Neural progenitor cell (in vitro differentiated cells): ENCODE data around the gene MT1G. TPM values are rescaled to one million over a fixed set of nuclear protein-coding genes. Genes with fewer than 3 reads are reported as not detected.
"Not testable (repeated sequence)": the region's sequence is repeated elsewhere in the genome, so short reads cannot be mapped to it uniquely, and the experiment has no call there.

Experiments
- DNase-seq: peaks from one replicate; pipeline ENCODE4 v3.0.0-alpha.2; 2016; ENCODE audit warnings: low spot score
- H2AFZ ChIP-seq: fragments of 200-600 bp; sonication (generic); replicated peaks from 2 replicates; pipeline ENCODE4 v1.6.1; 2016; ENCODE audit warnings: antibody characterized with exemption
- H3F3A ChIP-seq: fragments of 200-600 bp; sonication (generic); 2 replicates; pipeline ENCODE4 v1.6.1; 2016; ENCODE audit warnings: antibody characterized with exemption, low read depth
- H3K27ac ChIP-seq: fragments of 200-600 bp; sonication (generic); 2 replicates; pipeline ENCODE4 v1.5.1; 2016; ENCODE audit warnings: mild to moderate bottlenecking
- H3K27me3 ChIP-seq: fragments of 200-600 bp; sonication (generic); 2 replicates; pipeline ENCODE4 v1.6.1; 2016; ENCODE audit warnings: mild to moderate bottlenecking, moderate library complexity
- H3K36me3 ChIP-seq: fragments of 200-600 bp; sonication (generic); 2 replicates; pipeline ENCODE4 v1.5.1; 2016
- H3K4me1 ChIP-seq: fragments of 200-600 bp; sonication (generic); 2 replicates; pipeline ENCODE4 v1.6.1; 2016; ENCODE audit warnings: mixed run types
- H3K4me2 ChIP-seq: fragments of 200-600 bp; sonication (generic); 2 replicates; pipeline ENCODE4 v1.6.1; 2016
- H3K4me3 ChIP-seq: fragments of 200-600 bp; sonication (generic); 2 replicates; pipeline ENCODE4 v1.5.1; 2016
- H3K79me2 ChIP-seq: fragments of 200-600 bp; sonication (generic); 2 replicates; pipeline ENCODE4 v1.6.1; 2016; ENCODE audit warnings: low read depth
- H3K9ac ChIP-seq: fragments of 200-600 bp; sonication (generic); 2 replicates; pipeline ENCODE4 v1.6.1; 2016
- H3K9me3 ChIP-seq: fragments of 200-600 bp; sonication (generic); 2 replicates; pipeline ENCODE4 v1.5.1; 2016; ENCODE audit warnings: low read depth
- H4K20me1 ChIP-seq: fragments of 200-600 bp; sonication (generic); 2 replicates; pipeline ENCODE4 v1.6.1; 2016; ENCODE audit warnings: low read depth
- H3K27ac Mint-ChIP-seq: 3 replicates; pipeline ENCODE4 v1.8.0; 2021; ENCODE audit warnings: mixed read lengths
- H3K27me3 Mint-ChIP-seq: 2 replicates; pipeline ENCODE4 v1.8.0; 2022; ENCODE audit warnings: low read depth, mild to moderate bottlenecking, inconsistent platforms, moderate library complexity, mixed read lengths; ENCODE audit not compliant: insufficient read depth
- H3K36me3 Mint-ChIP-seq: 3 replicates; pipeline ENCODE4 v1.8.0; 2021; ENCODE audit warnings: mixed read lengths
- H3K4me1 Mint-ChIP-seq: 3 replicates; pipeline ENCODE4 v1.8.0; 2021; ENCODE audit warnings: mixed read lengths
- H3K4me3 Mint-ChIP-seq: 3 replicates; pipeline ENCODE4 v1.8.0; 2021; ENCODE audit warnings: mild to moderate bottlenecking, moderate library complexity, mixed read lengths
- H3K9me3 Mint-ChIP-seq: 3 replicates; pipeline ENCODE4 v1.8.0; 2020; ENCODE audit warnings: mixed read lengths
- EZH2 ChIP-seq: fragments of 200-600 bp; sonication (generic); IDR thresholded peaks from 2 replicates; pipeline ENCODE4 v1.6.1; 2017; ENCODE audit warnings: antibody characterized with exemption, mild to moderate bottlenecking, moderate library complexity
- EZH2phosphoT487 ChIP-seq: fragments of 200-600 bp; sonication (generic); IDR thresholded peaks from 2 replicates; pipeline ENCODE4 v1.6.1; 2017; ENCODE audit warnings: antibody characterized with exemption
- total RNA-seq: library from RNA; depleted of rRNA; stranded (reverse); fragments of >200 nt; gene quantifications from 2 replicates; pipeline ENCODE4 v1.2.3, GENCODE V29; 2015; ENCODE audit warnings: low replicate concordance
- TF ChIP-seq, protein P1 (sequence below): fragments of 200-600 bp; sonication (generic); IDR thresholded peaks from 2 replicates; pipeline ENCODE4 v1.5.1; 2017; ENCODE audit warnings: antibody characterized with exemption, mild to moderate bottlenecking

Gene MT1G
- total RNA-seq, 1 donor from 2014 or later: not detected

DNA sequence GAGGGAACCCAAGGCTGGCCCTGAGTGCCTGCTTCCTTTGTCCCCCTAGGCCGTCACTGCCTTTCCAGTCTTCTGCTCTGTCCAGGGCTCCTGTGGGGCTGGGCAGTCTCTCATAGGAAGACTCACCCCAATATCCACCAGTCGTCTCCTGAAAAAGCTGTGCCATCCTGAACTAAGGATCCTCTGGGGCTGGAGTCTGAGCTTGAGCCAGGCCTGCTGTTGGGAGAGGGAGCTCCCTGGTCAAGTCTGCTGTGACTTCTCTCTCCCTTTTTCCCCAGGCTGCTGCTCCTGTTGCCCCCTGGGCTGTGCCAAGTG, 2.7 kb upstream of the MT1G start:
- H2AFZ ChIP-seq: no peak overlapping the region
- H3K4me2 ChIP-seq: no peak overlapping the region
- H3K27me3 Mint-ChIP-seq: peaks cover 76% of the 10 kb centered on the region
- H3K9me3 ChIP-seq: no peaks in the 10 kb centered on the region
- no peak overlapping the region for H3K4me3 Mint-ChIP-seq
- peaks cover 30% of the 10 kb centered on the region for H4K20me1 ChIP-seq
- peaks cover 7% of the 10 kb centered on the region for H3K4me1 ChIP-seq
- DNase-seq: no peak
- H3K27me3 ChIP-seq: peaks cover 100% of the 10 kb centered on the region
- H3K36me3 ChIP-seq: no peaks in the 10 kb centered on the region
- H3K4me3 ChIP-seq: no peak overlapping the region
- H3K4me1 Mint-ChIP-seq: no peaks in the 10 kb centered on the region
- H3K27ac Mint-ChIP-seq: no peak overlapping the region
- TF ChIP-seq EZH2phosphoT487 (no peak), EZH2 (no peak)
- TF ChIP-seq, protein P1, sequence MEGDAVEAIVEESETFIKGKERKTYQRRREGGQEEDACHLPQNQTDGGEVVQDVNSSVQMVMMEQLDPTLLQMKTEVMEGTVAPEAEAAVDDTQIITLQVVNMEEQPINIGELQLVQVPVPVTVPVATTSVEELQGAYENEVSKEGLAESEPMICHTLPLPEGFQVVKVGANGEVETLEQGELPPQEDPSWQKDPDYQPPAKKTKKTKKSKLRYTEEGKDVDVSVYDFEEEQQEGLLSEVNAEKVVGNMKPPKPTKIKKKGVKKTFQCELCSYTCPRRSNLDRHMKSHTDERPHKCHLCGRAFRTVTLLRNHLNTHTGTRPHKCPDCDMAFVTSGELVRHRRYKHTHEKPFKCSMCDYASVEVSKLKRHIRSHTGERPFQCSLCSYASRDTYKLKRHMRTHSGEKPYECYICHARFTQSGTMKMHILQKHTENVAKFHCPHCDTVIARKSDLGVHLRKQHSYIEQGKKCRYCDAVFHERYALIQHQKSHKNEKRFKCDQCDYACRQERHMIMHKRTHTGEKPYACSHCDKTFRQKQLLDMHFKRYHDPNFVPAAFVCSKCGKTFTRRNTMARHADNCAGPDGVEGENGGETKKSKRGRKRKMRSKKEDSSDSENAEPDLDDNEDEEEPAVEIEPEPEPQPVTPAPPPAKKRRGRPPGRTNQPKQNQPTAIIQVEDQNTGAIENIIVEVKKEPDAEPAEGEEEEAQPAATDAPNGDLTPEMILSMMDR: no peak
- no peaks in the 10 kb centered on the region for H3K36me3 Mint-ChIP-seq
- H3K9ac ChIP-seq: no peak overlapping the region
- peaks cover 2% of the 10 kb centered on the region for H3K9me3 Mint-ChIP-seq
- no peak overlapping the region for H3K27ac ChIP-seq
- no peaks in the 10 kb centered on the region for H3K79me2 ChIP-seq
- H3F3A ChIP-seq: peaks cover 5% of the 10 kb centered on the region

DNA sequence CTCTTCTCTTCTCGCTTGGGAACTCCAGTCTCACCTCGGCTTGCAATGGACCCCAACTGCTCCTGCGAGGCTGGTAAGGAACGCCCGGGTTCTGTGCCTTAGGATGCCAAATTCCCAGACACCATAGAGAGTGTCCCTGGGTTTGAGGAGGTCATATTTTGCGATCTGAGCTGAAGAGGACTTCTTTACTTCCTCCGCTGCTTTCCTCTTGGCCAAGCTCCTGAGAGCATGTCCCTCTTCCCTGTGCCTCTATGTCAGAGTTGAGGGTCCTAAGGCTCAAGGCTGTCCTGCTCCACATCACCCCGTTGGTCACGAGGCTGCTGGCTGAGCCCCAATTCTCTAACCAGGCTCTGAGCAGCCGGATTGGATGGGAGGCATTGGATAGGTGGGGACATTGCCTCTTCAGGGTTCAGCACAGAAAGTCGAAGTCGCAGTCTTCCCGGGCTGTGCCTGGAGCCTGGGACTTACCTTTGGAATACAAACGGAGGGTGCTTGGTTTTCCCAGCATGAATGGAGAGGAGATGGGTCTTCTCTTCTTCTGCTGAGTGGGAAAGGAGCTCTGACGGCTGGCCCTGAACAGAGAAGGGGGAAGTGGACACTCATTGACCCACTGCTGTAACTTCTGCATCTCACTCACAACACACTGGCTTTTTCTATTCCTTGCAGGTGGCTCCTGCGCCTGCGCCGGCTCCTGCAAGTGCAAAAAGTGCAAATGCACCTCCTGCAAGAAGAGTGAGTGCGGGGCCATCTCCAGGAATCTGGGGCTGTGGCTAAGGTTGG, 2.2 kb upstream of the MT1G start:
- H3F3A ChIP-seq: peaks cover under 1% of the 10 kb centered on the region
- H3K79me2 ChIP-seq: no peaks in the 10 kb centered on the region
- no peak overlapping the region for H2AFZ ChIP-seq
- H3K9me3 ChIP-seq: no peaks in the 10 kb centered on the region
- peak overlapping the region; percentile 57 for H3K4me2 ChIP-seq
- peaks cover 7% of the 10 kb centered on the region for H3K4me1 ChIP-seq
- no peaks in the 10 kb centered on the region for H3K36me3 Mint-ChIP-seq
- no peak for DNase-seq
- H3K27ac Mint-ChIP-seq: no peak overlapping the region
- no peak overlapping the region for H3K9ac ChIP-seq
- H4K20me1 ChIP-seq: peaks cover 30% of the 10 kb centered on the region
- H3K9me3 Mint-ChIP-seq: peaks cover 2% of the 10 kb centered on the region
- H3K4me3 Mint-ChIP-seq: no peak overlapping the region
- no peaks in the 10 kb centered on the region for H3K36me3 ChIP-seq
- peaks cover 78% of the 10 kb centered on the region for H3K27me3 Mint-ChIP-seq
- H3K27ac ChIP-seq: no peak overlapping the region
- no peak overlapping the region for H3K4me3 ChIP-seq
- no peaks in the 10 kb centered on the region for H3K4me1 Mint-ChIP-seq
- H3K27me3 ChIP-seq: peaks cover 100% of the 10 kb centered on the region
- TF ChIP-seq, protein P1: no peak
- peak; percentile 38 for TF ChIP-seq EZH2phosphoT487
- peak; percentile 22 for TF ChIP-seq EZH2

DNA sequence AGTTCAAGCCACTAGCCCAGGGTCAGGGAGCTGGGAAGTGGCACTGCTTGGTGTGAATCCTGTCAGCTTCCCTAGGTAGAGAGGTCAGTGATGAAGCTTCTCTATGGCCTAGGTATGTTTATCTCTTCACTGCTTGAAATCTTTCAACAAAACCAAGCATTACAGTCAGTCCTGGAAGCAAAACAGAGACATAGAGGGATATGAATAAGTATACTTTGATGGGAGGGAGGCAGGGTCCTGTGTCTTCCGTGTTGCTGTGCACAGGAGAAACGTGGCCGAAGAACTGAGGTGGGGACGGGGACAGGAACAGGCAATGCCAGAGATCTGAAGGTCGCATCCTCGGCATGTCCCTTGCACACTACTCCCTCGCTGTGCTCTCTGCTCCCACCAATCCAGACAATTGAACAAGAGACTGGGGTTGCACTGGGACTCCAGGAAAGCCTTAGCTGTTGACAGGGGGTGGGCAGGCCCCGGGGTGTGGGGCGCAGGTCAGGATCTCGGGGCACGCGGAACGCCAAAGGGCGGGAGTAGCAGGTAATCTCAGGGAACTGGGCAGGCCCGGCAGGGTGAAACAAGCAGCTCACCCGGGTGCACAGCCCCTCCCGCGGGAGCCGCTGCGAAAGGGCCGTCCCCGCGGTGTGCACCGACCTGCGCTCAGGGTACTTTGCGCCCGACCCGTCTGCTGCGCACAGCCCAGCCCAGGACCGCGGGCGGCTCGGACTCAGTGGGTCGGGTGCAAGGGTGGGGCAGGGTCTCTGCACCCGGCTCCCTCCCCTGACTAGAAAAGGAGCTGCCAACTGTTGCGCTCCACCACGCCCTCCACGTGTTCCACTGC, 1.4 kb upstream of the MT1G start, which contains the start of gene MT1H:
MT1H (plus strand) TSS at position 810 of the 835 bp plus-strand sequence. CDS start 71 bp downstream, outside the sequence.
- no peaks in the 10 kb centered on the region for H3K36me3 Mint-ChIP-seq
- H3K4me1 Mint-ChIP-seq: no peaks in the 10 kb centered on the region
- no peaks in the 10 kb centered on the region for H3K9me3 ChIP-seq
- no peaks in the 10 kb centered on the region for H3F3A ChIP-seq
- H3K79me2 ChIP-seq: no peaks in the 10 kb centered on the region
- peaks cover 7% of the 10 kb centered on the region for H3K4me1 ChIP-seq
- peaks cover 2% of the 10 kb centered on the region for H3K9me3 Mint-ChIP-seq
- H3K27ac ChIP-seq: no peak within 1 kb of the TSS
- DNase-seq: no peak
- no peak within 1 kb of the TSS for H3K4me3 ChIP-seq
- TF ChIP-seq EZH2 (peak; percentile 84), EZH2phosphoT487 (peak; percentile 91)
- TF ChIP-seq, protein P1: no peak
- H3K36me3 ChIP-seq: no peaks in the 10 kb centered on the region
- H3K4me3 Mint-ChIP-seq: no peak within 1 kb of the TSS
- H3K27me3 ChIP-seq: peaks cover 100% of the 10 kb centered on the region
- H3K9ac ChIP-seq: no peak within 1 kb of the TSS
- H3K27me3 Mint-ChIP-seq: peaks cover 79% of the 10 kb centered on the region
- no peak within 1 kb of the TSS for H2AFZ ChIP-seq
- H3K4me2 ChIP-seq: peak within 1 kb of the TSS; percentile 57
- H3K27ac Mint-ChIP-seq: peak within 1 kb of the TSS; percentile 25
- H4K20me1 ChIP-seq: peaks cover 30% of the 10 kb centered on the region

DNA sequence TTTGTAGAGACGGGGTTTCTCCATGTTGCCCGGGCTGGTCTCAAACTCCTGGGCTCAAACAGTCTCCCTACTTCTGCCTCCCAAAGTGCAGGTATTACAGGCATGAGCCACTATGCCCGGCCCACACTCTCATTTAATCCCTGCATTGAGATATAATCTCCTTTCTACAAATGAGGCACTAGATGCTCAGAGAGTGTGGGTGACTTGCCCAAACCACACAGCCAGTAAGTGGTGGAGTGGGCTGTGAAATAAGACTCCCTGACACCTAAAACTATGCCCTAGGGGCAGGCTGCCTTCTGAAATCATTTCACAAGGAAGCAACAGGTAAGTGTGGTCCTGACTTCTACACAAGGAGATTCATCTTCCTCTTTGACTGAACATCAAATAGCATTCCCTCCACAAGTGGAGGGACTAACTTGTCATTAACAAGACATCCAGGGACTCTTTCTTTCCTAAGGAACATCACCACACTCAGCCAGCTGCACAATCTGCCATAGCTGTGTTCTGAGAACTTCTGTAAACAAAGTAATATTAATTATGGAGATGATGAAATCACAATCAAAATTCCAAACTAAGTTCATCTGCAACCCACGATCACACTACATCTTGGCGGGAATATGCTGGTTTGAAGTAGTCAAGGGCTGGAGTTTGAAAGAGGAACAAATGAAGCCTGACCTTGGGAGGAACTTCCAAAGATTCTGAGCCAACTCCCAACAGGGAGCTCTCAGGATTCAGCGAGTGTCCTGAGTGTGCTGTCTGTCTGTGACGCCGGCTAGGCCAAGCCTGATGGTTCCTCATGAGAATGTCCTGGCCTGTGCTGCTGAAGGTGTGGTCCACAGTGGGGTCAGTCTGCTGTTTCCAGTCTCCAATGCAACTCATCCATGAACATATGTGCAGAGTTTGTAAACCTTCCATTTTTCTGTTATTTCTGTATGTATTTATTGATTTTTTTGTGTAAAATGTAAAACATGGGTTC, 2.3 kb downstream of the MT1G start:
- not testable (repeated sequence) for H3K4me2 ChIP-seq
- peaks cover 84% of the 10 kb centered on the region for H3K27me3 Mint-ChIP-seq

More for the DNA sequence above, 2.3 kb downstream of the MT1G start:
- Histone ChIP-seq H3K4me1 (peaks cover 11% of the 10 kb centered on the region), H3K27me3 (peaks cover 100% of the 10 kb centered on the region), H4K20me1 (peaks cover 35% of the 10 kb centered on the region)
- not testable (repeated sequence) for H3K4me3 ChIP-seq, H3K79me2 ChIP-seq, H3K4me1 Mint-ChIP-seq, H3K27ac ChIP-seq, H3K9me3 Mint-ChIP-seq, H3K9me3 ChIP-seq, H3K27ac Mint-ChIP-seq, DNase-seq, H3K36me3 ChIP-seq, H3F3A ChIP-seq, H3K4me3 Mint-ChIP-seq, H2AFZ ChIP-seq, H3K36me3 Mint-ChIP-seq, H3K9ac ChIP-seq
